Stomach (tissue), 4 donors: ENCODE results near the gene OR2B2.

Source experiments
- EP300 ChIP-seq: sonication (generic); formaldehyde crosslinking; IDR thresholded peaks from one replicate; pipeline ENCODE4 v1.6.1; 2017; ENCODE audit warnings: antibody characterized with exemption
- POLR2A ChIP-seq, 4 donors: fragments of 450-650 bp; IDR thresholded peaks; one replicate each; pipeline ENCODE4 v1.6.1; 2016; ENCODE audit warnings: antibody characterized with exemption in 4 of 4, control low read depth in 2 of 4, mild to moderate bottlenecking in 1 of 4, moderate library complexity in 1 of 4
- POLR2AphosphoS5 ChIP-seq, 3 donors: sonication (generic); formaldehyde crosslinking; IDR thresholded peaks; one replicate each; pipeline ENCODE4 v1.6.1; 2016; ENCODE audit warnings: antibody characterized with exemption in 3 of 3
- TF ChIP-seq, protein P1 (sequence below), 7 experiments: fragments of 450-650 bp in 4 of 7; fragments of 200-600 bp in 3 of 7; sonication (generic) in 3 of 7; IDR thresholded peaks; one replicate each; pipeline ENCODE4 v1.5.1; 2016 to 2019; ENCODE audit warnings: antibody characterized with exemption in 7 of 7, control low read depth in 2 of 7, mild to moderate bottlenecking in 1 of 7

- no peak for TF ChIP-seq POLR2AphosphoS5 (IDR thresholded peaks at IDR 0.05)
- TF ChIP-seq POLR2A (IDR thresholded peaks at IDR 0.05) = no peak
- TF ChIP-seq, protein P1, sequence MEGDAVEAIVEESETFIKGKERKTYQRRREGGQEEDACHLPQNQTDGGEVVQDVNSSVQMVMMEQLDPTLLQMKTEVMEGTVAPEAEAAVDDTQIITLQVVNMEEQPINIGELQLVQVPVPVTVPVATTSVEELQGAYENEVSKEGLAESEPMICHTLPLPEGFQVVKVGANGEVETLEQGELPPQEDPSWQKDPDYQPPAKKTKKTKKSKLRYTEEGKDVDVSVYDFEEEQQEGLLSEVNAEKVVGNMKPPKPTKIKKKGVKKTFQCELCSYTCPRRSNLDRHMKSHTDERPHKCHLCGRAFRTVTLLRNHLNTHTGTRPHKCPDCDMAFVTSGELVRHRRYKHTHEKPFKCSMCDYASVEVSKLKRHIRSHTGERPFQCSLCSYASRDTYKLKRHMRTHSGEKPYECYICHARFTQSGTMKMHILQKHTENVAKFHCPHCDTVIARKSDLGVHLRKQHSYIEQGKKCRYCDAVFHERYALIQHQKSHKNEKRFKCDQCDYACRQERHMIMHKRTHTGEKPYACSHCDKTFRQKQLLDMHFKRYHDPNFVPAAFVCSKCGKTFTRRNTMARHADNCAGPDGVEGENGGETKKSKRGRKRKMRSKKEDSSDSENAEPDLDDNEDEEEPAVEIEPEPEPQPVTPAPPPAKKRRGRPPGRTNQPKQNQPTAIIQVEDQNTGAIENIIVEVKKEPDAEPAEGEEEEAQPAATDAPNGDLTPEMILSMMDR (IDR thresholded peaks at IDR 0.05) = no peak
- no peak for TF ChIP-seq EP300
These were observed 20.8 kb downstream of the OR2B2 start for GRCh38 chr6:27891320-27891875.
